H1 (cell line): ENCODE data around the gene TSHZ2. TPM values are rescaled to one million over a fixed set of nuclear protein-coding genes. Genes with fewer than 3 reads are reported as not detected.

Experiments used
- CTCF ChIA-PET: fragments of 300-600 bp; sonication (Branson Sonifier 250); formaldehyde crosslinking; loops from one replicate; lab custom pipeline; 2021; ENCODE audit not compliant: partially characterized antibody; lab: Charles Lee
- POLR2A ChIA-PET: fragments of 300-600 bp; sonication (Branson Sonifier 250); formaldehyde crosslinking; loops from one replicate; lab custom pipeline; 2021; ENCODE audit warnings: inconsistent platforms; ENCODE audit not compliant: partially characterized antibody; lab: Charles Lee
- DNase-seq, 2 experiments: peaks; one replicate each; pipeline versions ENCODE4 v3.0.0 to v3.0.0-alpha.2; 2010 to 2022; ENCODE audit warnings: low spot score in 2 of 2, low read depth in 1 of 2, mixed read lengths in 1 of 2
- FAIRE-seq: peaks from 2 replicates; lab custom pipeline; 2011; peaks lifted over from hg19 to GRCh38; lab: Jason Lieb, UNC
- H2AFZ ChIP-seq: 2 replicates; pipeline ENCODE4 v1.8.1; 2012; ENCODE audit warnings: low read length, inconsistent platforms
- H2AK5ac ChIP-seq: 2 replicates; pipeline ENCODE4 v1.6.1; 2013; ENCODE audit warnings: low read depth, low read length
- H2BK120ac ChIP-seq: replicated peaks from 2 replicates; pipeline ENCODE3; 2013; ENCODE audit warnings: low read depth, low read length, inconsistent platforms
- H2BK12ac ChIP-seq: 2 replicates; pipeline ENCODE4 v1.6.1; 2013; ENCODE audit warnings: low read depth, low read length
- H2BK15ac ChIP-seq: 2 replicates; pipeline ENCODE4 v1.6.1; 2013; ENCODE audit warnings: low read length
- H2BK20ac ChIP-seq: 2 replicates; pipeline ENCODE4 v1.6.1; 2013; ENCODE audit warnings: low read length
- H2BK5ac ChIP-seq: 2 replicates; pipeline ENCODE4 v1.6.1; 2013; ENCODE audit warnings: low read depth, low read length
- H3K14ac ChIP-seq: 2 replicates; pipeline ENCODE4 v1.6.1; 2013; ENCODE audit warnings: inconsistent platforms; ENCODE audit not compliant: insufficient read length
- H3K18ac ChIP-seq: 2 replicates; pipeline ENCODE4 v1.6.1; 2013; ENCODE audit warnings: low read length; ENCODE audit errors: extremely low read depth
- H3K23ac ChIP-seq: 2 replicates; pipeline ENCODE4 v1.6.1; 2013; ENCODE audit warnings: inconsistent platforms; ENCODE audit not compliant: insufficient read length
- H3K23me2 ChIP-seq: 2 replicates; pipeline ENCODE4 v1.6.1; 2013; ENCODE audit warnings: low read depth, low read length
- H3K27ac ChIP-seq: 2 replicates; pipeline ENCODE4 v1.6.1; 2011; ENCODE audit warnings: low read depth, low read length, inconsistent platforms
- H3K27me3 ChIP-seq, 4 experiments: replicated peaks in 1 of 4; 1 replicate in 1 of 4; 2 replicates in 3 of 4; pipeline versions ENCODE4 v1.6.1 to v1.8.1; 2011 to 2013; ENCODE audit warnings: low read length in 3 of 4, mild to moderate bottlenecking in 3 of 4, inconsistent platforms in 2 of 4, mixed read lengths in 2 of 4, moderate library complexity in 1 of 4; ENCODE audit not compliant: control insufficient read depth in 3 of 4, insufficient read depth in 3 of 4; ENCODE audit errors: extremely low read depth in 1 of 4
- H3K36me3 ChIP-seq, 4 experiments: 2 replicates each; pipeline versions ENCODE4 v1.6.1 to v1.8.1; 2011 to 2013; ENCODE audit warnings: mild to moderate bottlenecking in 4 of 4, low read length in 3 of 4, moderate library complexity in 2 of 4, control low read depth in 1 of 4, inconsistent platforms in 1 of 4; ENCODE audit not compliant: insufficient read depth in 4 of 4, control insufficient read depth in 2 of 4
- H3K4ac ChIP-seq: replicated peaks from 2 replicates; pipeline ENCODE3; 2013; ENCODE audit warnings: low read length, low read depth, mixed read lengths, inconsistent platforms; ENCODE audit not compliant: insufficient read length
- H3K4me1 ChIP-seq, 4 experiments: replicated peaks in 1 of 4; 1 replicate in 1 of 4; 2 replicates in 3 of 4; pipeline versions ENCODE4 v1.6.1 to v1.8.1; 2011 to 2013; ENCODE audit warnings: low read length in 3 of 4, inconsistent platforms in 2 of 4, mixed read lengths in 1 of 4; ENCODE audit not compliant: insufficient read depth in 4 of 4, control insufficient read depth in 3 of 4
- H3K4me2 ChIP-seq, 2 experiments: 2 replicates each; pipeline versions ENCODE4 v1.6.1 to v1.8.1; 2011 to 2013; ENCODE audit warnings: low read depth in 2 of 2, low read length in 2 of 2, control low read depth in 1 of 2, inconsistent platforms in 1 of 2, mild to moderate bottlenecking in 1 of 2; ENCODE audit not compliant: insufficient read depth in 1 of 2
- H3K4me3 ChIP-seq, 4 experiments: fragments of 200-600, 300-600 bp in 1 of 4; sonication (generic), shearing (Covaris generic), sonication (Bioruptor Twin) in 1 of 4; 2 replicates each; pipeline versions ENCODE4 v1.5.1 to v1.8.1; 2011 to 2016; ENCODE audit warnings: low read length in 4 of 4, low read depth in 3 of 4, control low read depth in 2 of 4, inconsistent platforms in 2 of 4, mild to moderate bottlenecking in 2 of 4, mixed read lengths in 1 of 4, moderate library complexity in 1 of 4; ENCODE audit not compliant: insufficient read depth in 2 of 4; ENCODE audit errors: extremely low read depth in 1 of 4
- H3K56ac ChIP-seq: replicated peaks from 2 replicates; pipeline ENCODE3; 2013; ENCODE audit warnings: low read depth, mild to moderate bottlenecking, mixed read lengths, low read length, inconsistent platforms; ENCODE audit not compliant: insufficient read length
- H3K79me1 ChIP-seq: 2 replicates; pipeline ENCODE4 v1.6.1; 2013; ENCODE audit warnings: low read depth, low read length, control low read depth
- H3K79me2 ChIP-seq, 2 experiments: 2 replicates each; pipeline versions ENCODE4 v1.6.1 to v1.8.1; 2012 to 2013; ENCODE audit warnings: low read length in 2 of 2, mild to moderate bottlenecking in 2 of 2, inconsistent platforms in 1 of 2; ENCODE audit not compliant: insufficient read depth in 2 of 2, control insufficient read depth in 1 of 2
- H3K9ac ChIP-seq, 4 experiments: replicated peaks in 1 of 4; 1 replicate in 1 of 4; 2 replicates in 3 of 4; pipeline versions ENCODE4 v1.6.1 to v1.8.1; 2011 to 2013; ENCODE audit warnings: low read depth in 3 of 4, low read length in 3 of 4, control low read depth in 2 of 4, mild to moderate bottlenecking in 2 of 4, moderate library complexity in 2 of 4, inconsistent platforms in 1 of 4; ENCODE audit errors: extremely low read depth in 1 of 4
- H3K9me3 ChIP-seq, 2 experiments: 2 replicates each; pipeline versions ENCODE4 v1.6.1 to v1.8.1; 2012 to 2013; ENCODE audit warnings: mild to moderate bottlenecking in 2 of 2, moderate library complexity in 2 of 2, control low read depth in 1 of 2, inconsistent platforms in 1 of 2, low read depth in 1 of 2, low read length in 1 of 2, mixed read lengths in 1 of 2; ENCODE audit not compliant: insufficient read depth in 2 of 2
- H4K20me1 ChIP-seq, 2 experiments: replicated peaks in 1 of 2; 2 replicates each; pipeline versions ENCODE3 to v1.8.1; 2011 to 2013; ENCODE audit warnings: inconsistent platforms in 2 of 2, low read length in 2 of 2, mild to moderate bottlenecking in 1 of 2; ENCODE audit not compliant: insufficient read depth in 2 of 2, control insufficient read depth in 1 of 2
- H4K5ac ChIP-seq: 2 replicates; pipeline ENCODE4 v1.6.1; 2013; ENCODE audit warnings: low read length, low read depth, mixed read lengths, inconsistent platforms; ENCODE audit not compliant: insufficient read length
- H4K8ac ChIP-seq: 2 replicates; pipeline ENCODE4 v1.8.0; 2013; ENCODE audit warnings: mild to moderate bottlenecking, moderate library complexity, low read length, inconsistent platforms; ENCODE audit not compliant: insufficient read depth; ENCODE audit errors: extremely low read depth
- H4K91ac ChIP-seq: replicated peaks from 2 replicates; pipeline ENCODE3; 2013; ENCODE audit warnings: low read length, mixed read lengths, inconsistent platforms; ENCODE audit not compliant: insufficient read length
- EP300 ChIP-seq, 2 experiments: IDR thresholded peaks; 1 replicate in 1 of 2; 2 replicates in 1 of 2; pipeline ENCODE4 v1.6.1; 2011 to 2012; ENCODE audit warnings: low read depth in 2 of 2, low read length in 2 of 2, mild to moderate bottlenecking in 2 of 2, borderline replicate concordance in 1 of 2, inconsistent platforms in 1 of 2, moderate library complexity in 1 of 2
- JUN ChIP-seq: IDR thresholded peaks from 2 replicates; pipeline ENCODE4 v1.6.1; 2011; ENCODE audit warnings: low read depth, mild to moderate bottlenecking, improper control_type of control experiment, low read length
- KDM1A ChIP-seq: fragments of 200-600, 300-600 bp; sonication (generic); IDR thresholded peaks from 2 replicates; pipeline ENCODE4 v1.7.1; 2016; ENCODE audit warnings: mild to moderate bottlenecking, low read length, borderline replicate concordance
- NRF1 ChIP-seq: IDR thresholded peaks from 2 replicates; pipeline ENCODE4 v1.6.1; 2011; ENCODE audit warnings: mild to moderate bottlenecking, low read depth, low read length, improper control_type of control experiment
- RNF2 ChIP-seq: fragments of 200-900, 300-1000 bp; sonication (generic); IDR thresholded peaks from 2 replicates; pipeline ENCODE4 v1.7.1; 2016; ENCODE audit warnings: borderline replicate concordance, low read depth, mild to moderate bottlenecking, antibody characterized with exemption, low read length; ENCODE audit not compliant: poor library complexity, severe bottlenecking; ENCODE audit errors: missing control alignments
- SIN3A ChIP-seq, 2 experiments: IDR thresholded peaks in 1 of 2; conservative IDR thresholded peaks in 1 of 2; 2 replicates each; pipeline ENCODE4 v1.6.1; 2011 to 2012; ENCODE audit warnings: low read length in 2 of 2, improper control_type of control experiment in 1 of 2, low read depth in 1 of 2, mild to moderate bottlenecking in 1 of 2
- ZNF274 ChIP-seq: IDR thresholded peaks from 2 replicates; pipeline ENCODE4 v1.7.0; 2012; ENCODE audit warnings: low read length, borderline replicate concordance; ENCODE audit errors: extremely low read depth
- WGBS, 2 experiments: shearing (Covaris generic) in 1 of 2; methylation state at CpG; one replicate each; pipeline versions ENCODE4 v1.1.6 to v1.1.7; 2013 to 2015; ENCODE audit warnings: low lambda C conversion rate in 2 of 2, mixed read lengths in 2 of 2, inconsistent platforms in 1 of 2, low coverage in 1 of 2, missing lambda C conversion rate in 1 of 2; ENCODE audit not compliant: insufficient replicate concordance in 2 of 2, insufficient coverage in 1 of 2, insufficient read length in 1 of 2; ENCODE audit errors: extremely low coverage in 1 of 2, missing lambda C conversion rate in 1 of 2; 5-methylcytosine and 5-hydroxymethylcytosine counted together
- polyA plus RNA-seq, 7 experiments: library from polyadenylated mRNA; depleted of rRNA in 3 of 7; stranded (reverse) in 5 of 7; unstranded in 2 of 7; fragments of >200 nt in 5 of 7; fragments of 200-250 nt in 2 of 7; gene quantifications; 1 replicate in 5 of 7; 2 replicates in 1 of 7; 4 replicates in 1 of 7; pipeline versions ENCODE4 v1.2.1 to v1.2.3, GENCODE V29; 2011 to 2013; ENCODE audit warnings: missing spikeins in 2 of 7, mixed read lengths in 2 of 7
- total RNA-seq: library from RNA; stranded (reverse); fragmentation: NEBNext Ultra II Directional; extraction: Animal tissue kit (Norgen Biotek cat#: 25700); gene quantifications from 2 replicates; pipeline ENCODE4 v1.2.1, GENCODE V29; 2021

Gene TSHZ2
- total and polyA plus RNA-seq, 2 of the 8 experiments (the other 6 are each of a cell fraction or from before 2014, with no cell fraction given) = 0.14 to 0.30 TPM

GRCh38 chr20:53097791-53098190 lies 125.6 kb downstream of the TSHZ2 start:
- TF ChIP-seq SIN3A (conservative IDR thresholded peaks at IDR 0.05 in 1 of 2, IDR thresholded peaks at IDR 0.05 in 1 of 2; ENCODE audit: low read depth in 1 of 2, low read length in 2 of 2) (no peak), JUN (no peak), KDM1A (no peak), NRF1 (no peak), RNF2 (no peak), EP300 (IDR thresholded peaks at IDR 0.05; ENCODE audit: borderline replicate concordance in 1 of 2, low read depth in 2 of 2, low read length in 2 of 2) (no peak), ZNF274 (no peak)
- H3K4me1 ChIP-seq = no peaks in the 10 kb centered on the region
- no peak overlapping the region for H3K9ac ChIP-seq
- H4K91ac ChIP-seq = no peak overlapping the region
- POLR2A ChIA-PET = no interaction called here
- no peak overlapping the region for H3K23ac ChIP-seq
- FAIRE-seq = no peak
- H3K23me2 ChIP-seq = no peaks in the 10 kb centered on the region
- H3K79me1 ChIP-seq = no peaks in the 10 kb centered on the region
- no peak overlapping the region for H3K4ac ChIP-seq
- H3K9me3 ChIP-seq = no peaks in the 10 kb centered on the region
- H2BK5ac ChIP-seq = no peak overlapping the region
- 92% methylated on average over 4 of the region's 4 CpGs; no CpG with 5 or more reads in 1 of the 2 experiments for WGBS, 2 experiments
- no peaks in the 10 kb centered on the region for H3K79me2 ChIP-seq
- H3K27ac ChIP-seq = no peak overlapping the region
- H2BK20ac ChIP-seq = no peak overlapping the region
- H2BK15ac ChIP-seq = no peak overlapping the region
- CTCF ChIA-PET = no interaction called here
- no peak overlapping the region for H2AFZ ChIP-seq
- H3K14ac ChIP-seq = no peak overlapping the region
- no peak overlapping the region for H3K4me3 ChIP-seq
- no peak for DNase-seq
- no peak overlapping the region for H4K5ac ChIP-seq
- H2AK5ac ChIP-seq = no peak overlapping the region
- H3K4me2 ChIP-seq = no peak overlapping the region
- no peak overlapping the region for H2BK120ac ChIP-seq
- no peaks in the 10 kb centered on the region for H3K36me3 ChIP-seq
- no peak overlapping the region for H3K18ac ChIP-seq
- no peaks in the 10 kb centered on the region for H3K27me3 ChIP-seq
- no peak overlapping the region for H4K8ac ChIP-seq
- H3K56ac ChIP-seq = no peak overlapping the region
- no peak overlapping the region for H2BK12ac ChIP-seq
- H4K20me1 ChIP-seq = no peaks in the 10 kb centered on the region
